K562 (cell line): ENCODE data around the gene BRWD1. TPM values are rescaled to one million over a fixed set of nuclear protein-coding genes. Genes with fewer than 3 reads are reported as not detected.

Experiments
- ARID2 ChIP-seq: fragments of 450-650 bp; IDR thresholded peaks from 2 replicates; pipeline ENCODE4 v1.6.1; 2017; ENCODE audit warnings: antibody characterized with exemption, mild to moderate bottlenecking
- BCL6 ChIP-seq: fragments of 250-450 bp; sonication (Bioruptor Pico); IDR thresholded peaks from 2 replicates; pipeline ENCODE4 v1.4.0; 2020
- BRF1 ChIP-seq: IDR thresholded peaks from 3 replicates; pipeline ENCODE4 v1.6.1; 2011; ENCODE audit warnings: borderline replicate concordance, mild to moderate bottlenecking; ENCODE audit not compliant: insufficient read length; ENCODE audit errors: extremely low read depth
- CBFA2T3 ChIP-seq: fragments of 450-650 bp; IDR thresholded peaks from 2 replicates; pipeline ENCODE4 v1.6.1; 2017
- CC2D1A ChIP-seq: fragments of 450-650 bp; IDR thresholded peaks from 2 replicates; pipeline ENCODE4 v1.6.1; 2017; ENCODE audit warnings: mild to moderate bottlenecking
- CEBPZ ChIP-seq: fragments of 150-350 bp; IDR thresholded peaks from 2 replicates; pipeline ENCODE4 v1.6.1; 2014; ENCODE audit warnings: low read depth, mild to moderate bottlenecking, low read length, borderline replicate concordance
- ETV5 ChIP-seq: sonication (generic); formaldehyde crosslinking; IDR thresholded peaks from 2 replicates; pipeline ENCODE4 v1.4.0; 2020; ENCODE audit warnings: low read depth, mild to moderate bottlenecking, missing genetic modification reagents
- GATAD2A ChIP-seq: fragments of 450-650 bp; IDR thresholded peaks from 2 replicates; pipeline ENCODE4 v1.6.1; 2017
- HDAC1 ChIP-seq, 2 experiments: fragments of 450-650 bp; IDR thresholded peaks; 2 replicates each; pipeline ENCODE4 v1.6.1; 2016 to 2017; ENCODE audit warnings: inconsistent platforms in 1 of 2, mild to moderate bottlenecking in 1 of 2, moderate library complexity in 1 of 2
- HDAC3 ChIP-seq: fragments of 450-650 bp; IDR thresholded peaks from 2 replicates; pipeline ENCODE4 v1.6.1; 2018; ENCODE audit warnings: borderline replicate concordance, mild to moderate bottlenecking, moderate library complexity; ENCODE audit not compliant: partially characterized antibody
- KLF13 ChIP-seq: fragments of 450-650 bp; IDR thresholded peaks from 2 replicates; pipeline ENCODE4 v1.6.1; 2016; ENCODE audit warnings: missing genetic modification characterization, low read depth, mild to moderate bottlenecking, missing compliant biosample characterization, moderate library complexity, borderline replicate concordance
- NCOR1 ChIP-seq: fragments of 450-650 bp; IDR thresholded peaks from 2 replicates; pipeline ENCODE4 v1.6.1; 2016; ENCODE audit warnings: mild to moderate bottlenecking, moderate library complexity
- PHB2 ChIP-seq: fragments of 450-650 bp; IDR thresholded peaks from 2 replicates; pipeline ENCODE4 v1.6.1; 2017; ENCODE audit warnings: low read depth
- RAD21 ChIP-seq, 2 experiments: fragments of 250-450 bp in 1 of 2; fragments of 450-650 bp in 1 of 2; sonication (Bioruptor Pico) in 1 of 2; formaldehyde crosslinking in 1 of 2; IDR thresholded peaks in 1 of 2; conservative IDR thresholded peaks in 1 of 2; 2 replicates each; pipeline versions ENCODE4 v1.4.0 to v1.8.0; 2020 to 2022; ENCODE audit warnings: mild to moderate bottlenecking in 2 of 2, moderate library complexity in 1 of 2
- SMAD3 ChIP-seq: fragments of 450-650 bp; formaldehyde crosslinking; conservative IDR thresholded peaks from 2 replicates; pipeline ENCODE4 v1.4.0; 2020; ENCODE audit warnings: mild to moderate bottlenecking
- SREBF1 ChIP-seq: fragments of 150-350 bp; IDR thresholded peaks from 2 replicates; pipeline ENCODE4 v1.6.1; 2014; ENCODE audit warnings: antibody characterized with exemption, low read depth, low read length, borderline replicate concordance
- TFAM ChIP-seq: fragments of 250-450 bp; sonication (Bioruptor Pico); conservative IDR thresholded peaks from 2 replicates; pipeline ENCODE4 v1.5.0; 2021; ENCODE audit warnings: mild to moderate bottlenecking, moderate library complexity
- THRAP3 ChIP-seq: fragments of 450-650 bp; IDR thresholded peaks from 2 replicates; pipeline ENCODE4 v1.6.1; 2016; ENCODE audit warnings: mild to moderate bottlenecking, inconsistent platforms, borderline replicate concordance
- XRCC4 ChIP-seq: IDR thresholded peaks from one replicate; pipeline ENCODE4 v1.6.1; 2011; ENCODE audit not compliant: insufficient read depth, insufficient read length; ENCODE audit errors: extremely low read depth
- ZBTB17 ChIP-seq: fragments of 450-650 bp; formaldehyde crosslinking; IDR thresholded peaks from 2 replicates; pipeline ENCODE4 v1.4.0; 2020; ENCODE audit warnings: mild to moderate bottlenecking
- ZBTB26 ChIP-seq: fragments of 450-650 bp; formaldehyde crosslinking; IDR thresholded peaks from 2 replicates; pipeline ENCODE4 v1.4.0; 2022; ENCODE audit warnings: missing genetic modification characterization
- ZNF280A ChIP-seq: fragments of 450-650 bp; IDR thresholded peaks from 2 replicates; pipeline ENCODE4 v1.6.1; 2018; ENCODE audit warnings: mild to moderate bottlenecking, low read depth; ENCODE audit not compliant: partially characterized antibody
- ZNF778 ChIP-seq: fragments of 450-650 bp; formaldehyde crosslinking; IDR thresholded peaks from 2 replicates; pipeline ENCODE4 v1.4.0; 2020; ENCODE audit warnings: mild to moderate bottlenecking, moderate library complexity
- polyA plus RNA-seq, 8 experiments: library from polyadenylated mRNA; depleted of rRNA in 4 of 8; stranded (reverse) in 5 of 8; unstranded in 3 of 8; fragments of >200 nt; fragmentation: Nextera tagmentation in 2 of 8; fragmentation: Illumina TruSeq in 1 of 8; extraction: Ambion mirVana in 2 of 8; extraction: Trizol in 1 of 8; gene quantifications; 2 replicates each; pipeline versions ENCODE4 v1.2.1 to v1.2.3, GENCODE V29; 2011 to 2014; ENCODE audit warnings: inconsistent platforms in 1 of 8, missing spikeins in 1 of 8
- total RNA-seq, 7 experiments: library from RNA; depleted of rRNA in 6 of 7; stranded (reverse); fragments of >200 nt in 6 of 7; fragmentation: Illumina TruSeq in 2 of 7; extraction: Trizol in 2 of 7; gene quantifications; 2 replicates each; pipeline versions ENCODE4 v1.2.1 to v1.2.3, GENCODE V29; 2011 to 2021; ENCODE audit warnings: low replicate concordance in 1 of 7

Gene BRWD1
- total and polyA plus RNA-seq, 9 of the 15 experiments (the other 6 are each of a cell fraction or from before 2014, with no cell fraction given), result 10.1 to 60.2 (median 34.1) TPM

GRCh38 chr21:39313571-39314142 is at the start of gene BRWD1 (continued):
- TF ChIP-seq BCL6 (CRISPR knock-in tag), result 0 out of 2 replicates have a peak, but pooled peaks have one; percentile 5
- TF ChIP-seq CEBPZ, result no peak
- TF ChIP-seq BRF1, result no peak
- peak; percentile 88; the same call in 1 of the 2 replicates for TF ChIP-seq GATAD2A
- TF ChIP-seq XRCC4, result no peak
- TF ChIP-seq HDAC3, result peak; percentile 88
- no peak for TF ChIP-seq ARID2
- no peak for TF ChIP-seq ZNF778
- peak; percentile 53; the same call in 1 of the 2 replicates for TF ChIP-seq CC2D1A
- no peak for TF ChIP-seq THRAP3
- no peak for TF ChIP-seq ZNF280A
- TF ChIP-seq NCOR1, result peak; percentile 87
- no peak for TF ChIP-seq SREBF1
- peak; percentile 80 for TF ChIP-seq ZBTB17
- peak; percentile 56 for TF ChIP-seq CBFA2T3
- TF ChIP-seq SMAD3 (CRISPR knock-in tag), result peak; percentile 71; the same call in 1 of the 2 replicates
- no peak for TF ChIP-seq TFAM (CRISPR knock-in tag)
- TF ChIP-seq ZBTB26 (CRISPR knock-in tag), result 0 out of 2 replicates have a peak, but pooled peaks have one; percentile 23
- TF ChIP-seq RAD21 (CRISPR knock-in tag; conservative IDR thresholded peaks at IDR 0.05 in 1 of 2, IDR thresholded peaks at IDR 0.05 in 1 of 2), result peak; percentile 75 to 83
- TF ChIP-seq ETV5 (CRISPR knock-in tag), result 0 out of 2 replicates have a peak, but pooled peaks have one; percentile 64
- no peak for TF ChIP-seq PHB2
- TF ChIP-seq KLF13, result peak; percentile 94
- TF ChIP-seq HDAC1 (IDR thresholded peaks at IDR 0.05), result peak in 1 of 2 experiments; percentile 83; a peak in 1 of 4 replicates
